Measurements from ENCODE around the gene DDX56.

GRCh38 chr7:44536090-44536489 lies 37.6 kb downstream of the DDX56 start:
- TF ChIP-seq CTCF (optimal IDR thresholded peaks at IDR 0.05 in 1 of 3, IDR thresholded peaks at IDR 0.05 in 1 of 3, conservative IDR thresholded peaks at IDR 0.05 in 1 of 3; ENCODE audit: extremely low read depth in 1 of 3, insufficient read depth in 2 of 3, low read length in 3 of 3) (no peak), EZH2 (IDR thresholded peaks at IDR 0.05; ENCODE audit: low read length) (no peak)
